ENCODE data around the gene PDE4B. TPM values are rescaled to one million over a fixed set of nuclear protein-coding genes. Genes with fewer than 3 reads are reported as not detected.

Gene PDE4B
- polyA plus RNA-seq, 1 donor = 18.0 TPM

- DNase-seq = no peak
These were observed 578.7 kb downstream of the PDE4B start for GRCh38 chr1:66371233-66372005.

DNA sequence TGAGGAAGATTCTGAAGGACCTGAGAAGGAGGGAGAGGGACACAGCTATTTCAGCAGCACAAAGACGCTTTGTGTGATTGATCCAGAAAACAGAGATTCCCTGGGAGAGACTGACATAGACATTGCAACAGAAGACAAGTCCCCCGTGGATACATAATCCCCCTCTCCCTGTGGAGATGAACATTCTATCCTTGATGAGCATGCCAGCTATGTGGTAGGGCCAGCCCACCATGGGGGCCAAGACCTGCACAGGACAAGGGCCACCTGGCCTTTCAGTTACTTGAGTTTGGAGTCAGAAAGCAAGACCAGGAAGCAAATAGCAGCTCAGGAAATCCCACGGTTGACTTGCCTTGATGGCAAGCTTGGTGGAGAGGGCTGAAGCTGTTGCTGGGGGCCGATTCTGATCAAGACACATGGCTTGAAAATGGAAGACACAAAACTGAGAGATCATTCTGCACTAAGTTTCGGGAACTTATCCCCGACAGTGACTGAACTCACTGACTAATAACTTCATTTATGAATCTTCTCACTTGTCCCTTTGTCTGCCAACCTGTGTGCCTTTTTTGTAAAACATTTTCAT is 579.9 kb downstream of the PDE4B start:
- no peak for DNase-seq

GRCh38 chr1:66373157-66373591 is 580.5 kb downstream of the PDE4B start:
- no peak for DNase-seq

GRCh38 chr1:66374148-66374547 is 581.5 kb downstream of the PDE4B start:
- DNase-seq = no peak

DNA sequence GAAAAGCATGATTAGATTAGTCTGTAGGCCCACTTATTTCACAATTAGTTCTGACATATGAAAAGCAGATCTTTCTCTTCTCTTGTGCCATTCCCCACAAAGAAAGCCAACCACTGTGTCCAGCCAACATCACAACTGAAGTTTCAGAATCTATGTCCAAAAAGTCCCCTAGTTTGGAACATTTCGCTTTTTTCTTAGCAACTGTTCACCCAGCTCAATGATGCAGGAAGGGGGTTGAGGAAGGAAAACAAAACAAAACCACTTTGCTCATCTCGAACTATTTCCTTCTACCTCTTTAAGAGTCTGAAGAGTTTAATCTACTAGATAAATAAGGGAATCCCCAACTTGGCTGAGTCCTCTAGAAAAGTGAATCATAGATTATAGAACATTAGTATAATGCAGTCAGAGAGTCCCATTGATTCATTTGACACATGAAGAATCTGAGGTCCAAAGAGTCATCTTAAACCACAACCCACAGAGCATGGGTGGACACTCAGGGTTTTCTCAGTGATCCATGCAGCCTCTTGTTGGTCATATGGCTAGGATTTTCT is 581.9 kb downstream of the PDE4B start:
- DNase-seq = no peak

GRCh38 chr1:66375125-66375524 is 582.4 kb downstream of the PDE4B start:
- no peak for DNase-seq

DNA sequence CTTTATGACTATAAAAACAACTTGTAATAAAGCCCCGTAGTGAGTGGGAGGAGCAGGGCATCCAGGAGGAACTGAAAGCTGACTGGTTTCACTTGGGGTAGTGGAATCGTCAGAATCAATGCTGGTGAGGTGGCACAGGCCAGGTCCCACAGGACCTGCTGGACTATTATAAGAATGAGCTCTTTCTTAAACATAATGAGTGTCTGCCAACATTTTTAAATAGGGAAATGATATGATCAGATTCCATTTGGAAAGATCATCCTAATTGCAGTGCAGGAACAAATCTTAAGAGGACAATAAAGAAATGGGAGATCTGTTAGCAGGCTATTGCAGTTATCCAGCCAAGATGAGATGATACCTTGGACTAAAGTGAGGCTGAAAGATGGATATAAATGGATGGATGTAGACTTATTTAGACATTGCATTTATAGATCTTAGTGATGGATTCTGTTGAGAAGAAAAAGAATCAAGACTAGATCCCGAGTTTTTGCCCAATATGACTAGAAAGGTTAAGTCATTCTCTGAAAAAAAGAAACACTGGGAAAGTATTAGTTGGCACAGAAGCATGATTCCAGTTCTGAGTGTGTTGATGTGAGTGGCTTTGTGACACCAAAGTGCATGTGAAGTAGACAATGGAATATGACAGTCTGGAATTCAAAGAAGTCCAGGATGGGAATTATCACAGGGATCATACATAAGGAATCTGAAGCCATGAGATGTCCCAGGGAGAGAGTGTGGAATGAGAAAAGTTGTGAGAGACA is 587.9 kb downstream of the PDE4B start:
- no peak for DNase-seq

DNA sequence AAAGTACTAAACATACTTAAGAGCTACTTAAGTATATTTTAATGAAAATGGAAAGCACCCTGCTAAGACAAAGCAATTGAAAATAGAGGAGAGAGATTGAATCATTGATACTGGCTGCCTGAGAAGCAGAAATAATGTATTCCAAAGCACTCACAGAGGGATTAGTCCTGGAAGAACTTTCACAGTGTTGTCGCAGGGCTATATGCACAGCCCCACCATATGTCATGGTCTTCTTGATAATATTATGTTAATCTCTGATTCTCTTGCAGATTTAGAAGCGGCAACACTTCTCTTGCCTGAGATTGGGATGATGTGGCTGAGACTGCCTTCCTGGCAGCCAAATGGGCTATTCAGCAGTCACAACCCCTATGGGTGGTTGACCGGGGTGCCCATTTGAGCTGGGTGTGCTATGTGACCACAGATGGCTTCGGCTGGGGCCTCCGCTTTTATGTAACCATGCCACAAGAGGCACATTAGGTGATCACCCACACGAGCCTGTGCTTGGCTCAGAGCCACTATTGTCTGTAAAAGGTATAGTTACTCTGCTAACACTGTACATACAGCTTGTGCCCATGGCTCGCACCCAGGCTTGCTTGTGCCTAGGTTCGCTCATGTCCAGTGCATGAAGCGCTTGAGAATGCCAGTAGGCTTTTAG is 589.1 kb downstream of the PDE4B start:
- DNase-seq = no peak

- no peak for DNase-seq
These were observed 590.5 kb downstream of the PDE4B start for GRCh38 chr1:66383168-66383567.

DNA sequence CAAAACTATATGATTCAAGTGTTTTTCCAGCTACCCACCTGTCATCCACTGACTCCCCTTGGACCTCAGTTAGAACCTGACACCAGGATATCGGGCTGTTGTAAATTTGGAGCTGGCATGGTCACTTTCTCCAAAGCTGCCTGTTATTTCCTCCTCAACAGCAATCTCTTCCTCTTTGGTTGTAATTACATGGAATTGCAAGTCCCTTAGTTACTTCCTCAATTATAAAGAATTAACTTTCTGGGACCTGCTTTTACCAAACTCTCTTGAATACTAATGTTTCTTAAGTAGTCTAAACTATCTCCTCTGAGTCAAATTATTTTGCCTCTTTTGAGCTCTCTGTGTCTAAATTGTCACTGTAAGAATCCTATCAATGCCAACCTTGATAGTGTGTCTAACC is 590.9 kb downstream of the PDE4B start:
- DNase-seq = no peak

DNA sequence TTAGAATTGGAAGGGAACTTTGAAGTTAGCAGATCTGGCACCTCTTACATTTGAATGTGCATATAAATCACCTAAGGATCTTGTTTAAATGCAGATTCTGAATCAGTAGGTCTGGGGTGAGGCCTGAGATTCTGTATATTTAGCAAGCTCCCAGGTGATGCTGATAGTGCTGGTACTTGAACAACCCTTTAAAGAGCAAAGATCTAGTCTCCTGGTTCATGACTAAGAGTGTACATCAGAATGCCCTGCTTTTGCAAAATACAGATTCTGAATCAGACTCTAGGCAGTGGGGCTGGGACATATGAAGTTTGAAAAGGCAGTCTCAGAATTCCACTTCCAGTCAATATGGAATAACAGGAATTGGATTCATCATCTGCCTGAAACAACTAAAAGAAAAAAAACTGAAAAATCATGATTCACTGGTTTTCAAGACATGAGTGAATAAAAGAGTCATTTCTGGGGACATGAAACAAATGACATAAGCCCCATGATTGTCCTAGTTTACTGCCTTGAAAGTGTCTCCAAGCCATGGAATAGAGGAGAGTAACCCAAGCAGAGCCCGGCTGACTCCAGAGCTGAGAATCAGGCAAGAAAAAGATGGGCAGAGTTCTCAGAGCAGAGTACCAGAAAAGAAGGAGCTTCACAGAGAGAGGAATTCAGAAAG is 591.7 kb downstream of the PDE4B start:
- no peak for DNase-seq

- no peak for DNase-seq
These were observed 594.0 kb downstream of the PDE4B start for GRCh38 chr1:66386712-66387111.

DNA sequence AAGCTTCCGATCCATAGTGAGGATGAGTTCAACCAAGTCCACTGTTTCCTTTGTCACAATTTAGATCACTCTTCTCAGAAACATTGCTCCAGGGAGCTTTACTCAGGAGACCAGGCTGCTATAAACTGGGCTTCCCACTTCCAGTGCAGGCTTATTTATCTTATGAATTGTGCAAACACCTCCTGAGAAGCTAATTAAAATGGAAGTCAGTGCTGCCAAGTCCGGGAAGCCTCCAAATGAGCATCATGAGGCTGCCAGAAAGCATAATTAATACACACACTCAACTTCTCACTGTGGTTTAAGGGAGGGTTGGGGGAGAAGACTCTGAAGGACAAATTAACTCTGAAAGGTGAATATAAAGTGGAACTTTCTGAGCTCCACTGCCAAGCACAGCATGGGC is 596.2 kb downstream of the PDE4B start:
- no peak for DNase-seq

- no peak for DNase-seq
These were observed 601.0 kb downstream of the PDE4B start for GRCh38 chr1:66393586-66394287.

- DNase-seq = no peak
These were observed 601.9 kb downstream of the PDE4B start for GRCh38 chr1:66394603-66395002.

DNA sequence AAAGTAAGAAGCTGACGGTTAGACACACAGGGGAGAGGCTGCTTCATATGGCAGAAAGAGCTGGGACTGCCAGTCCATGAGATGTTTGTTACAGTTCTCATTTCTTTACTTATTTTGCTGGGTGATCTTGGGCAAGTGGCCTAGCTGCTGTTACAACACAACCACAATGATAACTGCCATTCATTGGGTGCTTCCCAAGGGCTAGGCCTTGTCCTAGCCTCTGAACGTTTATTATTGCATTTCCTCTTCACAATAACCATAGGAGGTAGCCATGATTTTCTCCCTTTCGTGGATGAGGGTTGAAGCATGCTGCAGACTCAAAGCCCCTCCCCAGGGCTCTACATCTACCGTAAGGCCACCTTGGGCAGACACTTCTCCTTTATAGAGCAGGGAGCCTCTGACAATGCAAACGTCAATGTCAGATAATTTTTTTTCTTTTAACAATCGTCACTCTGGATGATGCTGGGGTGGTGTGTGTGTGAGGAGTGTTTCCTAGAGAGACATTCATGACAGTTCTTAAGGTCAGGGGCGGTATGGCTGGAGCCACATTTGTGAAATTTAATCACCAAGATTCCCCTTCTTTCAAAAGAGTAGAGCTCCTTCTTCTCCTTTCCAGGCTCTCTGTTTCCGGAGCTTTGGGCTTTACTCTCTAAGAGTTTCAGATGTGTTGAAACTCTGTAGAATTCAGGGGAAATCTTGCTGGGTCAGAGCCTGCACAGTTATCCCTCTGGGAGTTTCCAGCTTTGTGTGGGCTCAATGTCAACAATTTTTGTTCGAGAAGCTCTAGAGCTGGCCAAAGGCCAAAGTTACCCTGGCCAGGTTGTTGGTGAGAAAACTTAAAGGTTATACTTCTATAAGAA is 602.7 kb downstream of the PDE4B start:
- no peak for DNase-seq

DNA sequence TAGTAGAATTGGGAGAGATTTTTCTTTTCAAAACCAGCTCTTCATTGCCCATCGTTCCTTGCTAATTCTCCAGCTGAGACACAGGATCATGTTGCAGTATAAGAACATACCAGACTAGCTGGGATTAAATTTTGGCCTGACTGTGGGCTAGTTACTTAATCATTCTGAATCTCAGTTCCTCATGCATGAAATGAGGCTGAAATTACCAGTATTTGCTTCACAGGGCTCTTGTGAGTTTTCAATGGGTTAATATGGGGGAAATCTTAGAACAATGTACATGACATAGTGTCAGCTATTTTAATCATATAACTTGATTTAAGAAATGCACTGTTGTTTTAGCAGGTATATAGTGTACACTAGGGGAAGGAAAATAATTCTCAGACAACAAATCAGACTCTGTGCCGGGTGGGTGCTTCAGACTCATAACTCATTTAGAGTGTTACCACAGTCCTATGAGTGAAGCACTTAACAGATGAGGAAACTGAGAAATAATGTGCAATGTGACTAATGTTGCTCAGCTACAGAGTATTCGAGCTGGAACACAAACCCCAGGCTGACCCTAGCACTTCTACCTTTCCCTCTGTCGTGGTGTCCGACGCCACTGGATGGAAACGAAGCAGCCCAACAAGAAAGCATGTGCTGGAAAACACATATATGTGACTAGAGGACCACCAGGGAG is 603.7 kb downstream of the PDE4B start:
- DNase-seq = no peak

DNA sequence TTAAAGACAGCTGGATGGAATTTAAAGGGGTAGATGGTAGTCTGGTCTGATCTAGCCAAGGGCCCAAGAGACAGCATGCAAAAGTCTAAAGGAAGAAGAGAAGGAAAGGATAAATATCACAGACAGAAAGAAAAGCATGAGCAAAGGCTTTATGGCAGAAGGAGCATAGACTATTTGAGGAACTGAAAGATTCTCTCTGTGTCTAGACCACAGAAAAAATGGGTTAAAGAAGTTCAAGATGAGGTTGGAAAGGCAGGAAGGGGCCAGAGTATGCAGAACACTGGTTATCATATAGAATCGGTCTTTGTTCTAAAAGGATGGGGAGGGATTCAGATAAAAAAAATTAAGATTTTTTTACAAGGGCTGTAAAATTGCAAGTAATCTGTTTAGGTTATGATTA is 604.5 kb downstream of the PDE4B start:
- DNase-seq = no peak

DNA sequence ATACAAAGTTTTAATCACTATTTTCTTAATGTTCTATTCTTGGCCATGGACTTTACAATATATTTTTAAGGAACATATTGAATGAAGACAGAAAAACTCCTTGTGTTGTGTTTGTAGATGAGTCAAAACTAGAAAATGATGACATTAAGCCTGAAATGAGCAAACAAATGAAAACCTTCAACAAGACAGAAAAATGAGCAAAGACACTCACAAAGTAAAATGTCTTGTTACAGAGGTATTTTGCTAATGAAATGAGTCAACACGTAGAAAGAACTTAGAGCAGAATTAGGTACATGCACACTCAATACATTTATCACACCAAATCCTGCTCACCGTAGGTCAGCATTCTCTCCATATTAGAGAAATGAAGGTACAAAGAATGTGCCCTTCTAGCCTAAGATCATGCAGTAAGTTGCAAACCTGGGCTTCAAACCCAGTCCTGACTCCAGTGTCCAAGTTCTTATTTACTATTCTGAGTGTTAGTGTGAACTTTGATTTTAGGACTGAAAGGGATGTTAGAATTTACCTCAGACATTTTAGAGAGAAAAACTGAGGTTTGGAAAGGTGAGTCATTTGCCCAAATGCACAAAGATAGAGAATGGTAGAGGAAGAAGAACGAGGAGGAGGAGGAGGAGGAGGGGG is 607.3 kb downstream of the PDE4B start:
- DNase-seq = no peak
